Measurements from ENCODE around the gene MYH2.

DNA sequence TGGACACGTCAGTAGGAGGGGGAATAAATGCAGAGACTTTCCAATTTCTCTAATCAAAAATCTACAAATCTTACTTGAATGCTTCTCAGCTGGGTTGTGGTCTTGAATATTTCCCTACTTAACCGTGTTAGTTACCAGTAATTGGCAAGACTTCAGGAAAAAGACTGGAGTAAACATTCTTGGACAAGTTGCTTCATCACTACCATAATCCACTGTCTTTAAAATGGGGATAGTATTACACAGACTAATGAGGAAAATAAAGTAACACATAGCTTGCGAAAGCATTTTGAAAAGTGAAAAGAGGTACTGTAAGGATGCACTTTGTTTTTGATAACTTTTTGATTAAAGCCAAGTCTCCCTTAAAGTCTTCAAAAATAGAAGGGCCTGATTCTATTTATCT lies 49.5 kb downstream of the MYH2 start:
- TF ChIP-seq, protein P1, sequence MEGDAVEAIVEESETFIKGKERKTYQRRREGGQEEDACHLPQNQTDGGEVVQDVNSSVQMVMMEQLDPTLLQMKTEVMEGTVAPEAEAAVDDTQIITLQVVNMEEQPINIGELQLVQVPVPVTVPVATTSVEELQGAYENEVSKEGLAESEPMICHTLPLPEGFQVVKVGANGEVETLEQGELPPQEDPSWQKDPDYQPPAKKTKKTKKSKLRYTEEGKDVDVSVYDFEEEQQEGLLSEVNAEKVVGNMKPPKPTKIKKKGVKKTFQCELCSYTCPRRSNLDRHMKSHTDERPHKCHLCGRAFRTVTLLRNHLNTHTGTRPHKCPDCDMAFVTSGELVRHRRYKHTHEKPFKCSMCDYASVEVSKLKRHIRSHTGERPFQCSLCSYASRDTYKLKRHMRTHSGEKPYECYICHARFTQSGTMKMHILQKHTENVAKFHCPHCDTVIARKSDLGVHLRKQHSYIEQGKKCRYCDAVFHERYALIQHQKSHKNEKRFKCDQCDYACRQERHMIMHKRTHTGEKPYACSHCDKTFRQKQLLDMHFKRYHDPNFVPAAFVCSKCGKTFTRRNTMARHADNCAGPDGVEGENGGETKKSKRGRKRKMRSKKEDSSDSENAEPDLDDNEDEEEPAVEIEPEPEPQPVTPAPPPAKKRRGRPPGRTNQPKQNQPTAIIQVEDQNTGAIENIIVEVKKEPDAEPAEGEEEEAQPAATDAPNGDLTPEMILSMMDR (IDR thresholded peaks at IDR 0.05): no peak
- TF ChIP-seq POLR2AphosphoS5 (IDR thresholded peaks at IDR 0.05) (no peak), POLR2A (IDR thresholded peaks at IDR 0.05) (no peak), EP300 (IDR thresholded peaks at IDR 0.05) (no peak)
